Panc1 (cell line): ENCODE data around the gene ELOVL2.

Experiments used
- CTCF ChIP-seq: fragments of 450-650 bp; IDR thresholded peaks from 2 replicates; pipeline ENCODE4 v1.5.1; 2017; ENCODE audit warnings: mild to moderate bottlenecking
- POLR2AphosphoS5 ChIP-seq: IDR thresholded peaks from 2 replicates; pipeline ENCODE4 v1.6.1; 2012; ENCODE audit warnings: mild to moderate bottlenecking, low read depth, low read length, moderate library complexity
- REST ChIP-seq, 2 experiments: IDR thresholded peaks; 2 replicates each; pipeline ENCODE4 v1.6.1; 2011 to 2012; ENCODE audit warnings: low read depth in 2 of 2, control low read depth in 1 of 2, low read length in 1 of 2, mild to moderate bottlenecking in 1 of 2, moderate library complexity in 1 of 2; ENCODE audit not compliant: insufficient read depth in 1 of 2
- SIN3A ChIP-seq: IDR thresholded peaks from 2 replicates; pipeline ENCODE4 v1.6.1; 2012; ENCODE audit warnings: low read depth, mild to moderate bottlenecking, low read length, moderate library complexity, borderline replicate concordance; ENCODE audit not compliant: insufficient read depth
- TCF7L2 ChIP-seq: IDR thresholded peaks from 2 replicates; pipeline ENCODE4 v1.6.1; 2011; ENCODE audit warnings: mild to moderate bottlenecking, low read depth, low read length, inconsistent platforms

GRCh38 chr6:11054722-11055121 is 10.6 kb upstream of the ELOVL2 start:
- TF ChIP-seq TCF7L2, result no peak
- TF ChIP-seq CTCF, result no peak
- no peak for TF ChIP-seq POLR2AphosphoS5
- TF ChIP-seq SIN3A, result no peak
- no peak for TF ChIP-seq REST (IDR thresholded peaks at IDR 0.05; ENCODE audit: insufficient read depth in 1 of 2, low read depth in 2 of 2, low read length in 1 of 2)
